Mucosa of descending colon (tissue), 3 donors: ENCODE results near the gene OTULIN. TPM values are rescaled to one million over a fixed set of nuclear protein-coding genes. Genes with fewer than 3 reads are reported as not detected.

Source experiments
- ATAC-seq: fragments of 200-7000 bp; cut with Tn5 transposase; one replicate; pipeline ENCODE4 v1.9.1; 2020; ENCODE audit warnings: mild to moderate bottlenecking, moderate library complexity
- DNase-seq, 3 donors: peaks; one replicate each; pipeline ENCODE4 v3.0.0-alpha.2; 2020
- H3K36me3 ChIP-seq: fragments of 200-600 bp; one replicate; pipeline ENCODE4 v1.8.0; 2021; ENCODE audit warnings: low read depth, mild to moderate bottlenecking
- H3K4me1 ChIP-seq: fragments of 200-600 bp; one replicate; pipeline ENCODE4 v1.8.0; 2021; ENCODE audit warnings: low read depth, mild to moderate bottlenecking
- H3K4me3 ChIP-seq: fragments of 200-600 bp; one replicate; pipeline ENCODE4 v1.8.0; 2021; ENCODE audit warnings: mild to moderate bottlenecking
- H3K9me3 ChIP-seq: fragments of 200-600 bp; one replicate; pipeline ENCODE4 v1.8.0; 2021; ENCODE audit warnings: mild to moderate bottlenecking
- CTCF ChIP-seq: fragments of 200-600 bp; IDR thresholded peaks from one replicate; pipeline ENCODE4 v1.8.0; 2022; ENCODE audit warnings: antibody characterized with exemption, mild to moderate bottlenecking
- intact Hi-C, 2 donors: fragments of 100-400 bp; cut with DNase I in 1 of 2; cut with micrococcal nuclease in 1 of 2; formaldehyde crosslinking; loops; one replicate each; pipeline versions ENCODE4 v1.11.0 to v1.11.1; 2022; cut with DNase I, micrococcal nuclease
- total RNA-seq, 3 donors: library from RNA; stranded (reverse); fragmentation: NEBNext Ultra II Directional in 2 of 3; extraction: Animal tissue kit (Norgen Biotek cat#: 25700) in 2 of 3; gene quantifications; one replicate each; pipeline versions ENCODE4 v1.2.1 to v1.2.4, GENCODE V29; 2021 to 2023
- donor health status: DM: no; HTN: no; CAD: no; lungs with moderate emphysema.
- donor health status: DM: no; HTN: no; CAD: no.
- donor health status: DM: no; HTN: yes; CAD: no.

OTULIN gene
- total RNA-seq, 3 donors from 2014 or later, result 21.9 to 29.6 (median 29.5) TPM

- Histone ChIP-seq H3K4me1 (no peaks in the 10 kb centered on the region), H3K9me3 (no peaks in the 10 kb centered on the region), H3K4me3 (no peak overlapping the region), H3K36me3 (no peaks in the 10 kb centered on the region)
- no peak for TF ChIP-seq CTCF
- intact Hi-C loops, result no loop called here
- no peak for ATAC-seq
- no peak for DNase-seq
Measured at GRCh38 chr5:14738050-14738449, 73.5 kb downstream of the OTULIN start.

GRCh38 chr5:14739538-14739937, 75.0 kb downstream of the OTULIN start:
- H3K9me3 ChIP-seq, result no peaks in the 10 kb centered on the region
- no peaks in the 10 kb centered on the region for H3K36me3 ChIP-seq
- DNase-seq (no peak), ATAC-seq (no peak)
- intact Hi-C loops, result no loop called here
- H3K4me1 ChIP-seq, result no peaks in the 10 kb centered on the region
- no peak for TF ChIP-seq CTCF
- H3K4me3 ChIP-seq, result no peak overlapping the region

- no peak for TF ChIP-seq CTCF
- no peak for ATAC-seq
- H3K4me1 ChIP-seq, result no peaks in the 10 kb centered on the region
- no peak for DNase-seq
- H3K36me3 ChIP-seq, result no peaks in the 10 kb centered on the region
- no peaks in the 10 kb centered on the region for H3K9me3 ChIP-seq
- intact Hi-C loops, result no loop called here
- no peak overlapping the region for H3K4me3 ChIP-seq
Measured at GRCh38 chr5:14739981-14740380, 75.5 kb downstream of the OTULIN start.

GRCh38 chr5:14741131-14741530, 76.6 kb downstream of the OTULIN start:
- intact Hi-C loops, result no loop called here
- no peaks in the 10 kb centered on the region for H3K36me3 ChIP-seq

GRCh38 chr5:14741801-14742440, 77.4 kb downstream of the OTULIN start:
- no peak overlapping the region for H3K4me3 ChIP-seq
- H3K9me3 ChIP-seq, result no peaks in the 10 kb centered on the region
- no peak for TF ChIP-seq CTCF
- H3K4me1 ChIP-seq, result no peaks in the 10 kb centered on the region
- intact Hi-C loops, result no loop called here
- ATAC-seq (no peak), DNase-seq (no peak)
- H3K36me3 ChIP-seq, result no peaks in the 10 kb centered on the region

More at GRCh38 chr5:14741131-14741530, 76.6 kb downstream of the OTULIN start:
- no peak for TF ChIP-seq CTCF
- no peak for ATAC-seq
- DNase-seq, result no peak
- H3K9me3 ChIP-seq, result no peaks in the 10 kb centered on the region
- H3K4me1 ChIP-seq, result no peaks in the 10 kb centered on the region
- no peak overlapping the region for H3K4me3 ChIP-seq

- Histone ChIP-seq H3K4me3 (no peak overlapping the region), H3K9me3 (no peaks in the 10 kb centered on the region), H3K36me3 (no peaks in the 10 kb centered on the region), H3K4me1 (no peaks in the 10 kb centered on the region)
- no peak for TF ChIP-seq CTCF
- intact Hi-C loops, result no loop called here
- no peak for DNase-seq
- ATAC-seq, result no peak
Measured at GRCh38 chr5:14742498-14742897, 78.0 kb downstream of the OTULIN start.
